HG03378 (cell line): ENCODE measurements around the gene COMMD7.

Experiments
- ATAC-seq: cut with Tn5 transposase; IDR thresholded peaks from one replicate; pipeline ENCODE4 v1.9.1; 2021; ENCODE audit warnings: mild to moderate bottlenecking, moderate library complexity; ENCODE audit not compliant: unreplicated experiment

COMMD7 gene

GRCh38 chr20:32743237-32744112, at the start of gene COMMD7:
Gene COMMD7, minus strand, starts transcription at chr20:32743467. Its CDS starts 76 bp downstream, at chr20:32743391.
- no peak for ATAC-seq

- no peak for ATAC-seq
Observed at GRCh38 chr20:32792731-32793458, 49.6 kb upstream of the COMMD7 start.

GRCh38 chr20:32792316-32792715, 49.0 kb upstream of the COMMD7 start:
- no peak for ATAC-seq

GRCh38 chr20:32790751-32791057, 47.4 kb upstream of the COMMD7 start:
- no peak for ATAC-seq

- ATAC-seq, result peak; percentile 57
Observed at GRCh38 chr20:32789896-32790750, 46.9 kb upstream of the COMMD7 start.

- no peak for ATAC-seq
Observed at GRCh38 chr20:32787168-32787567, 43.9 kb upstream of the COMMD7 start.

GRCh38 chr20:32786059-32786760, 42.9 kb upstream of the COMMD7 start:
- no peak for ATAC-seq

- ATAC-seq, result no peak
Observed at GRCh38 chr20:32784369-32785080, 41.3 kb upstream of the COMMD7 start.

- no peak for ATAC-seq
Observed at GRCh38 chr20:32780749-32781655, 37.7 kb upstream of the COMMD7 start.

- ATAC-seq, result no peak
Observed at GRCh38 chr20:32780278-32780677, 37.0 kb upstream of the COMMD7 start.

- no peak for ATAC-seq
Observed at GRCh38 chr20:32779500-32780211, 36.4 kb upstream of the COMMD7 start.

- ATAC-seq, result no peak
Observed at GRCh38 chr20:32777177-32777956, 34.1 kb upstream of the COMMD7 start.

GRCh38 chr20:32775336-32775991, 32.2 kb upstream of the COMMD7 start:
- ATAC-seq, result no peak

- no peak for ATAC-seq
Observed at GRCh38 chr20:32773855-32774254, 30.6 kb upstream of the COMMD7 start.

- ATAC-seq, result no peak
Observed at GRCh38 chr20:32773223-32773622, 30.0 kb upstream of the COMMD7 start.

- ATAC-seq, result no peak
Observed at GRCh38 chr20:32772046-32772445, 28.8 kb upstream of the COMMD7 start.
